Activated gamma-delta T cell treated with anti-CD3 and anti-CD28 coated beads, Interleukin-2, amount 50 U/mL, for 16 hours (primary cell): ENCODE data around the gene GATA6.
"Not testable (repeated sequence)": the region's sequence is repeated elsewhere in the genome, so short reads cannot be mapped to it uniquely, and the experiment has no call there.

Experiments used
- DNase-seq: peaks from one replicate; pipeline ENCODE4 v3.0.0-alpha.2; 2020; ENCODE audit warnings: low read depth

The GATA6 gene

GRCh38 chr18:22207021-22207758 lies 37.8 kb downstream of the GATA6 start:
- DNase-seq, result no peak

- no peak for DNase-seq
Observed at GRCh38 chr18:22210311-22210754, 40.9 kb downstream of the GATA6 start.

GRCh38 chr18:22211657-22212056 lies 42.3 kb downstream of the GATA6 start:
- DNase-seq, result no peak

- DNase-seq, result no peak
Observed at GRCh38 chr18:22213333-22213973, 44.1 kb downstream of the GATA6 start.

GRCh38 chr18:22214731-22215528 lies 45.5 kb downstream of the GATA6 start:
- no peak for DNase-seq

GRCh38 chr18:22218835-22219234 lies 49.4 kb downstream of the GATA6 start:
- no peak for DNase-seq

- no peak for DNase-seq
Observed at GRCh38 chr18:22219568-22220355, 50.4 kb downstream of the GATA6 start.

GRCh38 chr18:22220585-22220984 lies 51.2 kb downstream of the GATA6 start:
- DNase-seq, result not testable (repeated sequence)

GRCh38 chr18:22221350-22221749 lies 52.0 kb downstream of the GATA6 start:
- DNase-seq, result no peak

- DNase-seq, result peak; percentile 12
Observed at GRCh38 chr18:22223254-22223964, 54.0 kb downstream of the GATA6 start.

GRCh38 chr18:22223965-22224322 lies 54.6 kb downstream of the GATA6 start:
- DNase-seq, result no peak

GRCh38 chr18:22224339-22224738 lies 55.0 kb downstream of the GATA6 start:
- no peak for DNase-seq

- DNase-seq, result no peak
Observed at GRCh38 chr18:22226801-22227200, 57.4 kb downstream of the GATA6 start.

GRCh38 chr18:22228976-22229375 lies 59.6 kb downstream of the GATA6 start:
- DNase-seq, result no peak

GRCh38 chr18:22229456-22230124 lies 60.2 kb downstream of the GATA6 start:
- DNase-seq, result no peak

- no peak for DNase-seq
Observed at GRCh38 chr18:22230471-22230945, 61.1 kb downstream of the GATA6 start.

GRCh38 chr18:22233266-22233665 lies 63.9 kb downstream of the GATA6 start:
- no peak for DNase-seq

- peak; percentile 14 for DNase-seq
Observed at GRCh38 chr18:22238036-22238435, 68.6 kb downstream of the GATA6 start.

GRCh38 chr18:22238681-22239080 lies 69.3 kb downstream of the GATA6 start:
- DNase-seq, result no peak

GRCh38 chr18:22241921-22242361 lies 72.6 kb downstream of the GATA6 start:
- DNase-seq, result no peak

GRCh38 chr18:22243513-22243912 lies 74.1 kb downstream of the GATA6 start:
- no peak for DNase-seq
